ENCODE measurements around the gene KEL. TPM values are rescaled to one million over a fixed set of nuclear protein-coding genes. Genes with fewer than 3 reads are reported as not detected.

KEL gene
- total RNA-seq, 1 experiment from 2014 or later = 0.91 TPM

- no peak overlapping the region for H3K4me3 ChIP-seq (replicated peaks in 1 of 2; ENCODE audit: low read depth in 1 of 2, low read length in 2 of 2)
- no peaks in the 10 kb centered on the region for H3K79me2 ChIP-seq (ENCODE audit: insufficient read depth, low read length)
- ChIA-PET POLR2A (no interaction called here), CTCF (interaction anchor here (0.8 to 2.1 kb wide), 13 partner anchors 9 to 305 kb away, joined by 3 to 13 read pairs (median 5); partner anchors contain the start of gene KEL), RAD21 (ENCODE audit: low non-redundant PET in 1 of 2, low total read pairs in 2 of 2, uncharacterized antibody in 2 of 2, unreplicated experiment in 2 of 2) (no interaction called here)
- H3K27me3 ChIP-seq (ENCODE audit: insufficient read depth, low read length) = peaks cover 7% of the 10 kb centered on the region; the same call in 1 of the 2 replicates
- H3K9me3 ChIP-seq (ENCODE audit: control insufficient read depth in 1 of 2, insufficient read depth in 1 of 2, low read depth in 1 of 2, low read length in 2 of 2) = no peaks in the 10 kb centered on the region
- no peak overlapping the region for H2AFZ ChIP-seq (ENCODE audit: low read depth, low read length, poor library complexity, severe bottlenecking)
- no peaks in the 10 kb centered on the region for H3K4me1 ChIP-seq (ENCODE audit: control insufficient read depth in 1 of 2, insufficient read depth in 2 of 2, low read length in 2 of 2)
- BruUV-seq (replicated peaks) = no TSS peak
- H3K4me2 ChIP-seq (ENCODE audit: low read length) = no peak overlapping the region
- no peak overlapping the region for H3K27ac ChIP-seq (ENCODE audit: low read depth, low read length)
- H4K20me1 ChIP-seq (ENCODE audit: insufficient read depth) = no peaks in the 10 kb centered on the region
- ATAC-seq (no peak), DNase-seq (ENCODE audit: low read depth, low spot score) (no peak)
- no peaks in the 10 kb centered on the region for H3K9me2 ChIP-seq (ENCODE audit: insufficient read depth)
- TF ChIP-seq EZH2 (IDR thresholded peaks at IDR 0.05) = no peak
- TF ChIP-seq SRF (IDR thresholded peaks at IDR 0.05; ENCODE audit: low read depth) = no peak
- no peak for TF ChIP-seq CTCF (IDR thresholded peaks at IDR 0.05 in 2 of 3, conservative IDR thresholded peaks at IDR 0.05 in 1 of 3; ENCODE audit: borderline replicate concordance in 1 of 3, insufficient read depth in 1 of 3, low read depth in 2 of 3, low read length in 2 of 3)
- no peak for TF ChIP-seq EZH2phosphoT487 (IDR thresholded peaks at IDR 0.05; ENCODE audit: borderline replicate concordance)
- TF ChIP-seq FOSL1 (IDR thresholded peaks at IDR 0.05; ENCODE audit: low read depth) = no peak
- TF ChIP-seq EGR1 (IDR thresholded peaks at IDR 0.05; ENCODE audit: low read depth) = no peak
- no peak for TF ChIP-seq CEBPB (IDR thresholded peaks at IDR 0.05; ENCODE audit: low read depth)
- no peak for TF ChIP-seq ZNF274 (IDR thresholded peaks at IDR 0.05; ENCODE audit: low read depth, low read length)
- TF ChIP-seq CBX3 (IDR thresholded peaks at IDR 0.05; ENCODE audit: low read depth) = no peak
- TF ChIP-seq ZBTB33 (IDR thresholded peaks at IDR 0.05; ENCODE audit: extremely low read depth, insufficient replicate concordance, low read length) = no peak
- no peak for TF ChIP-seq POLR2A (IDR thresholded peaks at IDR 0.05; ENCODE audit: borderline replicate concordance, extremely low read depth, insufficient read depth, insufficient read length)
- no peak for TF ChIP-seq ZFX (IDR thresholded peaks at IDR 0.05)
- TF ChIP-seq ATF3 (IDR thresholded peaks at IDR 0.05) = no peak
- no peak for TF ChIP-seq POLR2AphosphoS5 (IDR thresholded peaks at IDR 0.05; ENCODE audit: low read depth, low read length)
- no peak for TF ChIP-seq SIN3A (IDR thresholded peaks at IDR 0.05; ENCODE audit: low read depth)
- TF ChIP-seq, protein P1, sequence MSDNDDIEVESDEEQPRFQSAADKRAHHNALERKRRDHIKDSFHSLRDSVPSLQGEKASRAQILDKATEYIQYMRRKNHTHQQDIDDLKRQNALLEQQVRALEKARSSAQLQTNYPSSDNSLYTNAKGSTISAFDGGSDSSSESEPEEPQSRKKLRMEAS (IDR thresholded peaks at IDR 0.05) = no peak
- TF ChIP-seq JUND (IDR thresholded peaks at IDR 0.05) = no peak
- H3K9ac ChIP-seq (ENCODE audit: low read length) = no peak overlapping the region
- no peaks in the 10 kb centered on the region for H3K36me3 ChIP-seq (ENCODE audit: control insufficient read depth in 1 of 2, insufficient read depth in 2 of 2, low read length in 2 of 2)
- intact Hi-C loops (cut with micrococcal nuclease) = no loop called here
Measured at GRCh38 chr7:142910481-142910880, 51.7 kb downstream of the KEL start.

All from HCT116 (cell line).